ENCODE data around the gene ELP1.

DNA sequence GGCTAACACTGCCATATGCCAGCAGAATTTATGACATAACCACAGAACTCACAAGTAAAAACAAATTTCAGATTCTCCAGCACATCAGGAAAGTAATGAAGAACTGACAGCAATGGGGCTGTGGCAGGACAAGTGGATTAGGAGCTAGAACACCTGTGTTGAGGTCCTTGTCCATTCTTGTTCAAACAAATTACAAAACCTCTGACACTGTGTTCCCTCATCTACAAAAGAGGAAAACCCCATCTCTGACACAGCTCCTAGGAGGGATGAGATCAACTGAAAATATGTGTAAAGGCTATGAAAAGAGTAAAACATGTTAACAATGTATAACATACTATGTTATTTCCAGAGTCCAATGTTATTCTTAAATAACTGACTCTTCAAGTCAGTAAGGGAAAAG lies 23.5 kb downstream of the ELP1 start:
- TF ChIP-seq, protein P1, sequence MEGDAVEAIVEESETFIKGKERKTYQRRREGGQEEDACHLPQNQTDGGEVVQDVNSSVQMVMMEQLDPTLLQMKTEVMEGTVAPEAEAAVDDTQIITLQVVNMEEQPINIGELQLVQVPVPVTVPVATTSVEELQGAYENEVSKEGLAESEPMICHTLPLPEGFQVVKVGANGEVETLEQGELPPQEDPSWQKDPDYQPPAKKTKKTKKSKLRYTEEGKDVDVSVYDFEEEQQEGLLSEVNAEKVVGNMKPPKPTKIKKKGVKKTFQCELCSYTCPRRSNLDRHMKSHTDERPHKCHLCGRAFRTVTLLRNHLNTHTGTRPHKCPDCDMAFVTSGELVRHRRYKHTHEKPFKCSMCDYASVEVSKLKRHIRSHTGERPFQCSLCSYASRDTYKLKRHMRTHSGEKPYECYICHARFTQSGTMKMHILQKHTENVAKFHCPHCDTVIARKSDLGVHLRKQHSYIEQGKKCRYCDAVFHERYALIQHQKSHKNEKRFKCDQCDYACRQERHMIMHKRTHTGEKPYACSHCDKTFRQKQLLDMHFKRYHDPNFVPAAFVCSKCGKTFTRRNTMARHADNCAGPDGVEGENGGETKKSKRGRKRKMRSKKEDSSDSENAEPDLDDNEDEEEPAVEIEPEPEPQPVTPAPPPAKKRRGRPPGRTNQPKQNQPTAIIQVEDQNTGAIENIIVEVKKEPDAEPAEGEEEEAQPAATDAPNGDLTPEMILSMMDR (IDR thresholded peaks at IDR 0.05), result no peak
- TF ChIP-seq POLR2A (IDR thresholded peaks at IDR 0.05), result no peak
